H9 (cell line): ENCODE measurements around the gene CDS2. TPM values are rescaled to one million over a fixed set of nuclear protein-coding genes. Genes with fewer than 3 reads are reported as not detected.

Experiments
- DNase-seq: peaks from one replicate; pipeline ENCODE4 v3.0.0-alpha.2; 2017
- H2AFZ ChIP-seq: one replicate; pipeline ENCODE4 v1.6.1; 2013; ENCODE audit warnings: mild to moderate bottlenecking, low read length, control low read depth, moderate library complexity
- H2AK5ac ChIP-seq: 2 replicates; pipeline ENCODE4 v1.6.1; 2013; ENCODE audit warnings: low read length, control low read depth, mixed read lengths; ENCODE audit not compliant: insufficient read length
- H2BK120ac ChIP-seq: one replicate; pipeline ENCODE4 v1.6.1; 2013; ENCODE audit warnings: low read depth, mild to moderate bottlenecking, low read length, control low read depth, inconsistent platforms; ENCODE audit not compliant: poor library complexity, severe bottlenecking
- H2BK12ac ChIP-seq: 2 replicates; pipeline ENCODE4 v1.6.1; 2013; ENCODE audit warnings: low read length, control low read depth, mixed read lengths, low read depth; ENCODE audit not compliant: insufficient read length
- H2BK15ac ChIP-seq: 2 replicates; pipeline ENCODE4 v1.6.1; 2013; ENCODE audit warnings: low read depth, low read length, control low read depth
- H2BK20ac ChIP-seq: one replicate; pipeline ENCODE4 v1.6.1; 2013; ENCODE audit warnings: low read depth, mild to moderate bottlenecking, low read length, control low read depth, inconsistent platforms; ENCODE audit not compliant: poor library complexity, severe bottlenecking
- H2BK5ac ChIP-seq: 2 replicates; pipeline ENCODE4 v1.6.1; 2013; ENCODE audit warnings: low read length, control low read depth, mixed read lengths; ENCODE audit not compliant: insufficient read length
- H3K14ac ChIP-seq: 2 replicates; pipeline ENCODE4 v1.6.1; 2013; ENCODE audit warnings: low read length, control low read depth; ENCODE audit not compliant: insufficient read depth
- H3K18ac ChIP-seq: 2 replicates; pipeline ENCODE4 v1.6.1; 2013; ENCODE audit warnings: low read depth, mild to moderate bottlenecking, mixed read lengths, low read length, control low read depth; ENCODE audit not compliant: insufficient read length
- H3K23ac ChIP-seq: 2 replicates; pipeline ENCODE4 v1.6.1; 2013; ENCODE audit warnings: low read length, control low read depth, mixed read lengths, low read depth; ENCODE audit not compliant: insufficient read length
- H3K23me2 ChIP-seq: 2 replicates; pipeline ENCODE4 v1.6.1; 2013; ENCODE audit warnings: low read depth, mild to moderate bottlenecking, mixed read lengths, low read length, control low read depth; ENCODE audit not compliant: insufficient read length, poor library complexity, severe bottlenecking
- H3K27ac ChIP-seq: 2 replicates; pipeline ENCODE4 v1.5.1; 2013; ENCODE audit warnings: low read length, control low read depth, mixed read lengths, low read depth; ENCODE audit not compliant: insufficient read length
- H3K27me3 ChIP-seq: 2 replicates; pipeline ENCODE4 v1.6.1; 2013; ENCODE audit warnings: low read length, control low read depth, inconsistent platforms; ENCODE audit not compliant: insufficient read depth
- H3K4ac ChIP-seq: 2 replicates; pipeline ENCODE4 v1.6.1; 2013; ENCODE audit warnings: low read depth, mild to moderate bottlenecking, control low read depth, inconsistent platforms, low read length, moderate library complexity
- H3K4me1 ChIP-seq: 2 replicates; pipeline ENCODE4 v1.6.1; 2013; ENCODE audit warnings: low read length, control low read depth, inconsistent platforms; ENCODE audit not compliant: insufficient read depth
- H3K4me2 ChIP-seq: 2 replicates; pipeline ENCODE4 v1.6.1; 2013; ENCODE audit warnings: low read length, control low read depth, mixed read lengths; ENCODE audit not compliant: insufficient read length, insufficient read depth
- H3K56ac ChIP-seq: 2 replicates; pipeline ENCODE4 v1.6.1; 2013; ENCODE audit warnings: low read depth, mild to moderate bottlenecking, mixed read lengths, low read length, control low read depth; ENCODE audit not compliant: insufficient read length
- H3K79me1 ChIP-seq: 2 replicates; pipeline ENCODE4 v1.6.1; 2013; ENCODE audit warnings: low read depth, mild to moderate bottlenecking, moderate library complexity, low read length, control low read depth, inconsistent platforms; ENCODE audit not compliant: insufficient read depth, poor library complexity, severe bottlenecking
- H3K79me2 ChIP-seq: 2 replicates; pipeline ENCODE4 v1.6.1; 2013; ENCODE audit warnings: low read length, control low read depth, inconsistent platforms; ENCODE audit not compliant: insufficient read depth
- H3K9ac ChIP-seq: 2 replicates; pipeline ENCODE4 v1.6.1; 2013; ENCODE audit warnings: low read length, control low read depth, mixed read lengths; ENCODE audit not compliant: insufficient read length; ENCODE audit errors: extremely low read depth
- H3K9me3 ChIP-seq: one replicate; pipeline ENCODE4 v1.6.1; 2013; ENCODE audit warnings: low read depth, low read length, inconsistent platforms; ENCODE audit not compliant: control insufficient read depth
- H3T11ph ChIP-seq: one replicate; pipeline ENCODE4 v1.6.1; 2013; ENCODE audit warnings: mild to moderate bottlenecking, low read length, control low read depth, inconsistent platforms
- H4K20me1 ChIP-seq: one replicate; pipeline ENCODE4 v1.6.1; 2013; ENCODE audit not compliant: control insufficient read depth, insufficient read length, insufficient read depth
- H4K5ac ChIP-seq: 2 replicates; pipeline ENCODE4 v1.6.1; 2013; ENCODE audit warnings: low read depth, mild to moderate bottlenecking, mixed read lengths, low read length, control low read depth; ENCODE audit not compliant: insufficient read length
- H4K8ac ChIP-seq: replicated peaks from 2 replicates; pipeline ENCODE4 v1.6.1; 2013; ENCODE audit warnings: low read length, control low read depth, mixed read lengths, low read depth; ENCODE audit not compliant: insufficient read length
- H4K91ac ChIP-seq: 2 replicates; pipeline ENCODE4 v1.6.1; 2013; ENCODE audit warnings: low read depth, mild to moderate bottlenecking, moderate library complexity, mixed read lengths, low read length, control low read depth; ENCODE audit not compliant: insufficient read length
- H3K27ac Mint-ChIP-seq, 3 experiments: 2 replicates in 2 of 3; 3 replicates in 1 of 3; pipeline ENCODE4 v1.8.0; 2020 to 2021; ENCODE audit warnings: mixed read lengths in 3 of 3, mild to moderate bottlenecking in 1 of 3, moderate library complexity in 1 of 3
- H3K27me3 Mint-ChIP-seq: 2 replicates; pipeline ENCODE4 v1.8.0; 2021; ENCODE audit warnings: low read depth, mild to moderate bottlenecking, moderate library complexity, mixed read lengths
- H3K36me3 Mint-ChIP-seq, 3 experiments: 2 replicates in 2 of 3; 3 replicates in 1 of 3; pipeline ENCODE4 v1.8.0; 2020 to 2021; ENCODE audit warnings: low read depth in 3 of 3, mixed read lengths in 3 of 3; ENCODE audit not compliant: insufficient read depth in 1 of 3
- H3K4me1 Mint-ChIP-seq, 2 experiments: 2 replicates each; pipeline ENCODE4 v1.8.0; 2020; ENCODE audit warnings: mixed read lengths in 2 of 2
- H3K4me3 Mint-ChIP-seq, 2 experiments: 2 replicates in 1 of 2; 3 replicates in 1 of 2; pipeline ENCODE4 v1.8.0; 2020 to 2021; ENCODE audit warnings: mild to moderate bottlenecking in 2 of 2, mixed read lengths in 2 of 2, moderate library complexity in 1 of 2
- H3K9me3 Mint-ChIP-seq, 2 experiments: 2 replicates in 1 of 2; 3 replicates in 1 of 2; pipeline ENCODE4 v1.8.0; 2020; ENCODE audit warnings: mild to moderate bottlenecking in 2 of 2, mixed read lengths in 2 of 2, moderate library complexity in 1 of 2
- CTCF ChIP-seq: fragments of 200-600 bp; sonication (generic); conservative IDR thresholded peaks from 3 replicates; pipeline ENCODE4 v1.8.0; 2021; ENCODE audit warnings: antibody characterized with exemption, mild to moderate bottlenecking
- total RNA-seq: library from RNA; stranded (reverse); gene quantifications from 2 replicates; pipeline ENCODE4 v1.2.1, GENCODE V29; 2021

Gene CDS2
- total RNA-seq, 1 experiment from 2014 or later: 63.2 TPM

GRCh38 chr20:5160882-5161281 is 34.1 kb downstream of the CDS2 start:
- no peak overlapping the region for H2BK120ac ChIP-seq
- TF ChIP-seq CTCF: no peak
- Mint-ChIP-seq H3K27me3 (no peaks in the 10 kb centered on the region), H3K4me3 (no peak overlapping the region), H3K36me3 (peaks cover 0 to 3% (median 0%) of the 10 kb centered on the region in 3 experiments; a peak in 2 of 7 replicates), H3K4me1 (peaks cover 23 to 31% of the 10 kb centered on the region in 2 experiments), H3K9me3 (no peaks in the 10 kb centered on the region), H3K27ac (no peak overlapping the region)
- no peaks in the 10 kb centered on the region for H3K9me3 ChIP-seq
- no peaks in the 10 kb centered on the region for H3K23me2 ChIP-seq
- no peak overlapping the region for H3K56ac ChIP-seq
- H2BK5ac ChIP-seq: no peak overlapping the region
- peaks cover 2% of the 10 kb centered on the region for H3K79me1 ChIP-seq
- no peak overlapping the region for H4K8ac ChIP-seq
- H2BK15ac ChIP-seq: no peak overlapping the region
- H3K23ac ChIP-seq: no peak overlapping the region
- no peak overlapping the region for H2BK20ac ChIP-seq
- peaks cover 4% of the 10 kb centered on the region for H3K79me2 ChIP-seq
- H3K4ac ChIP-seq: no peak overlapping the region
- no peak overlapping the region for H3K9ac ChIP-seq
- no peak overlapping the region for H3K18ac ChIP-seq
- H4K91ac ChIP-seq: no peak overlapping the region
- no peak overlapping the region for H3K4me2 ChIP-seq
- H3K14ac ChIP-seq: no peak overlapping the region
- no peaks in the 10 kb centered on the region for H4K20me1 ChIP-seq
- H3T11ph ChIP-seq: no peak overlapping the region
- H3K27ac ChIP-seq: no peak overlapping the region
- peaks cover 10% of the 10 kb centered on the region for H3K4me1 ChIP-seq
- H4K5ac ChIP-seq: no peak overlapping the region
- no peak overlapping the region for H2BK12ac ChIP-seq
- H2AK5ac ChIP-seq: no peak overlapping the region
- H2AFZ ChIP-seq: no peak overlapping the region
- H3K27me3 ChIP-seq: no peaks in the 10 kb centered on the region
- DNase-seq: no peak
